DOHH2 (cell line): ENCODE measurements around the gene PARL.

Experiments
- H3F3A ChIP-seq: fragments of 200-600 bp; sonication (generic), shearing (Covaris generic); 2 replicates; pipeline ENCODE4 v1.6.0; 2016; ENCODE audit warnings: antibody characterized with exemption, mild to moderate bottlenecking; ENCODE audit not compliant: control insufficient read depth, insufficient read depth
- H3K27ac ChIP-seq: fragments of 200-600 bp; sonication (generic); 2 replicates; pipeline ENCODE4 v1.5.1; 2014; ENCODE audit warnings: low read depth, mild to moderate bottlenecking, low read length, moderate library complexity
- H3K27me3 ChIP-seq: fragments of 200-600 bp; sonication (generic); 2 replicates; pipeline ENCODE4 v1.6.1; 2014; ENCODE audit warnings: mild to moderate bottlenecking, low read length, mixed read lengths; ENCODE audit not compliant: control insufficient read depth
- H3K36me3 ChIP-seq: fragments of 200-600 bp; sonication (generic); 2 replicates; pipeline ENCODE4 v1.6.1; 2014; ENCODE audit warnings: mild to moderate bottlenecking, low read length, moderate library complexity, mixed read lengths; ENCODE audit not compliant: control insufficient read depth
- H3K4me1 ChIP-seq: fragments of 200-600 bp; sonication (generic); 2 replicates; pipeline ENCODE4 v1.6.1; 2014; ENCODE audit warnings: mild to moderate bottlenecking, low read length, mixed read lengths; ENCODE audit not compliant: control insufficient read depth
- H3K4me2 ChIP-seq: fragments of 200-600 bp; sonication (generic); 2 replicates; pipeline ENCODE4 v1.6.0; 2014; ENCODE audit warnings: mild to moderate bottlenecking, low read length, moderate library complexity
- H3K4me3 ChIP-seq: fragments of 200-600 bp; sonication (generic); 2 replicates; pipeline ENCODE4 v1.5.1; 2014; ENCODE audit warnings: mild to moderate bottlenecking, low read length, mixed read lengths
- H3K79me2 ChIP-seq: fragments of 200-600 bp; sonication (generic); 2 replicates; pipeline ENCODE4 v1.6.1; 2014; ENCODE audit warnings: mild to moderate bottlenecking, low read length, mixed read lengths; ENCODE audit not compliant: control insufficient read depth
- H3K9me2 ChIP-seq: fragments of 200-600 bp; sonication (generic); replicated peaks from 2 replicates; pipeline ENCODE4 v1.6.1; 2014; ENCODE audit warnings: mild to moderate bottlenecking, low read length, mixed read lengths; ENCODE audit not compliant: control insufficient read depth
- H3K9me3 ChIP-seq: fragments of 200-600 bp; sonication (generic); 2 replicates; pipeline ENCODE4 v1.6.1; 2014; ENCODE audit warnings: antibody characterized with exemption, low read length, mixed read lengths; ENCODE audit not compliant: control insufficient read depth, insufficient read depth
- H4K20me1 ChIP-seq: fragments of 200-600 bp; sonication (generic); 2 replicates; pipeline ENCODE4 v1.6.0; 2014; ENCODE audit warnings: low read depth, mild to moderate bottlenecking, antibody characterized with exemption, low read length, moderate library complexity; ENCODE audit not compliant: control insufficient read depth, insufficient read depth
- CTCF ChIP-seq: fragments of 200-600 bp; sonication (generic); IDR thresholded peaks from one replicate; pipeline ENCODE4 v1.5.1; 2014; ENCODE audit warnings: antibody characterized with exemption, mild to moderate bottlenecking, low read depth, low read length; ENCODE audit not compliant: poor library complexity, severe bottlenecking
- EZH2phosphoT487 ChIP-seq: fragments of 200-600 bp; sonication (generic); IDR thresholded peaks from 2 replicates; pipeline ENCODE4 v1.6.1; 2017; ENCODE audit warnings: borderline replicate concordance, mild to moderate bottlenecking, antibody characterized with exemption, low read length, moderate library complexity, mixed read lengths

The PARL gene

DNA sequence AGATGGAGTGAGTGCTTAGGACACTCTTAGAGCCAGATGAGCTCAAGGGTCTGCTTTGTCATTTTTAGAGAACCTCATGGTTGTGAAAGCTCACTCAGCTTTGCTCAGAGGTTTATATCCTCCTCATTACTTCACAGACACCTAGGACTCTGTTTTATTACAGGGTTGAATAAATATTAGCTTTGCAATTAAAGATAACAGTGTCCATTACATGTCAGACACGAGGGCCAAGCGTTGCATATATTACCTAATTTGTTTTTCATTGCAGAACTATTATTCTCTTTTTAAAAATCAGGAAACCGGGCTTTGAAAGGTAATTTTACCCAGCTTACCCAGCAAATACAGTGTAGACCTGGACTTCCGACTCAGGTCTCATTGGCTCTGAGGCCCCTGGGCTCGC is 75.4 kb downstream of the PARL start:
- Histone ChIP-seq H4K20me1 (no peaks in the 10 kb centered on the region), H3F3A (no peaks in the 10 kb centered on the region), H3K9me3 (no peaks in the 10 kb centered on the region), H3K27ac (no peak overlapping the region), H3K27me3 (no peaks in the 10 kb centered on the region), H3K4me1 (no peaks in the 10 kb centered on the region), H3K4me2 (no peak overlapping the region), H3K4me3 (no peak overlapping the region), H3K79me2 (no peaks in the 10 kb centered on the region), H3K36me3 (peaks cover 79% of the 10 kb centered on the region), H3K9me2 (no peaks in the 10 kb centered on the region)
- no peak for TF ChIP-seq CTCF
- no peak for TF ChIP-seq EZH2phosphoT487

- Histone ChIP-seq H4K20me1 (no peaks in the 10 kb centered on the region), H3K4me3 (no peak overlapping the region), H3K79me2 (no peaks in the 10 kb centered on the region), H3K27ac (no peak overlapping the region), H3K27me3 (no peaks in the 10 kb centered on the region), H3K4me2 (no peak overlapping the region), H3F3A (no peaks in the 10 kb centered on the region), H3K4me1 (no peaks in the 10 kb centered on the region), H3K9me2 (no peaks in the 10 kb centered on the region), H3K36me3 (peaks cover 88% of the 10 kb centered on the region), H3K9me3 (no peaks in the 10 kb centered on the region)
- TF ChIP-seq CTCF = no peak
- TF ChIP-seq EZH2phosphoT487 = no peak
Measured at GRCh38 chr3:183808355-183808754, 76.3 kb downstream of the PARL start.

GRCh38 chr3:183807881-183808280 is 76.8 kb downstream of the PARL start:
- Histone ChIP-seq H3K79me2 (no peaks in the 10 kb centered on the region), H3K9me2 (no peaks in the 10 kb centered on the region), H3K4me1 (no peaks in the 10 kb centered on the region), H3K36me3 (peaks cover 90% of the 10 kb centered on the region), H3K27me3 (no peaks in the 10 kb centered on the region), H3K9me3 (no peaks in the 10 kb centered on the region), H4K20me1 (no peaks in the 10 kb centered on the region), H3F3A (no peaks in the 10 kb centered on the region), H3K4me2 (no peak overlapping the region), H3K4me3 (no peak overlapping the region), H3K27ac (no peak overlapping the region)
- TF ChIP-seq EZH2phosphoT487 = no peak
- TF ChIP-seq CTCF = no peak
